RWPE2 (cell line): Measurements from ENCODE around the gene TSSK6.

Experiments
- ATAC-seq: fragments of 200-7000 bp; cut with Tn5 transposase; 3 replicates; pipeline ENCODE4 v1.9.1; 2021; ENCODE audit warnings: low read depth
- DNase-seq: peaks from one replicate; pipeline ENCODE4 v3.0.0-alpha.2; 2020; ENCODE audit warnings: low spot score
- H3K27ac ChIP-seq: fragments of 450-650 bp; 2 replicates; pipeline ENCODE4 v1.5.1; 2017; ENCODE audit warnings: mild to moderate bottlenecking; ENCODE audit not compliant: poor library complexity, severe bottlenecking
- H3K27me3 ChIP-seq: fragments of 250-450 bp; sonication (Bioruptor Pico); 2 replicates; pipeline ENCODE4 v1.5.1; 2021; ENCODE audit warnings: mild to moderate bottlenecking, moderate library complexity; ENCODE audit not compliant: insufficient read depth, poor library complexity, severe bottlenecking
- H3K36me3 ChIP-seq: fragments of 250-450 bp; sonication (Bioruptor Pico); 2 replicates; pipeline ENCODE4 v1.5.1; 2020; ENCODE audit warnings: low read depth, mild to moderate bottlenecking, moderate library complexity
- H3K4me1 ChIP-seq: fragments of 250-450 bp; sonication (Bioruptor Pico); 2 replicates; pipeline ENCODE4 v1.5.1; 2021; ENCODE audit warnings: mild to moderate bottlenecking, moderate library complexity; ENCODE audit not compliant: insufficient read depth, poor library complexity, severe bottlenecking
- H3K4me3 ChIP-seq: fragments of 250-450 bp; sonication (Bioruptor Pico); 2 replicates; pipeline ENCODE4 v1.5.1; 2021; ENCODE audit warnings: mild to moderate bottlenecking, moderate library complexity; ENCODE audit not compliant: severe bottlenecking
- H3K9me3 ChIP-seq: fragments of 250-450 bp; sonication (Bioruptor Pico); 2 replicates; pipeline ENCODE4 v1.5.1; 2021; ENCODE audit warnings: mild to moderate bottlenecking, moderate library complexity; ENCODE audit not compliant: severe bottlenecking
- TF ChIP-seq, protein P1 (sequence below): fragments of 450-650 bp; IDR thresholded peaks from one replicate; pipeline ENCODE4 v1.5.1; 2017; ENCODE audit warnings: mild to moderate bottlenecking, moderate library complexity; ENCODE audit not compliant: poor library complexity, severe bottlenecking

Gene TSSK6

DNA sequence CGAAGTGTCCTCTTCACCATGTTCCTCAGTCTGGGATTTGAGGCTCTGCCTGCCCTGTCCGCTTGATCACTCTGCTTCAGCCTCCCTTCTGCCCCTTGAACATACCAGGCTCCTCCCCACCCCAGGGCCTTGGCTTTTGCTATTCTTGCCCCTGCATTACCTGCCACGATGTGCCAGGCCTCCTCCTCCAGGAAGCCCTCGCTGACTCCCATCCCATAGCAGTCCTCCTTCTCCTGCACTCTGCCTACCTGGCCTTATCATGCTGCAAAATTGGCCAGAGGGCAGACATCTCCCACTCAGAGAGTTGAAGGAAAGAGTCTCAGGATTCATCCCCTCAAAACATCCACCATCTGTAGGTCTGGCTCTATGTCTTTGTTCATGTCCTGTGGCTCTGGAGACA is 15.5 kb upstream of the TSSK6 start:
- no peak overlapping the region for H3K27ac ChIP-seq
- DNase-seq (no peak), ATAC-seq (no peak)
- H3K4me1 ChIP-seq: no peaks in the 10 kb centered on the region
- H3K27me3 ChIP-seq: no peaks in the 10 kb centered on the region
- TF ChIP-seq, protein P1, sequence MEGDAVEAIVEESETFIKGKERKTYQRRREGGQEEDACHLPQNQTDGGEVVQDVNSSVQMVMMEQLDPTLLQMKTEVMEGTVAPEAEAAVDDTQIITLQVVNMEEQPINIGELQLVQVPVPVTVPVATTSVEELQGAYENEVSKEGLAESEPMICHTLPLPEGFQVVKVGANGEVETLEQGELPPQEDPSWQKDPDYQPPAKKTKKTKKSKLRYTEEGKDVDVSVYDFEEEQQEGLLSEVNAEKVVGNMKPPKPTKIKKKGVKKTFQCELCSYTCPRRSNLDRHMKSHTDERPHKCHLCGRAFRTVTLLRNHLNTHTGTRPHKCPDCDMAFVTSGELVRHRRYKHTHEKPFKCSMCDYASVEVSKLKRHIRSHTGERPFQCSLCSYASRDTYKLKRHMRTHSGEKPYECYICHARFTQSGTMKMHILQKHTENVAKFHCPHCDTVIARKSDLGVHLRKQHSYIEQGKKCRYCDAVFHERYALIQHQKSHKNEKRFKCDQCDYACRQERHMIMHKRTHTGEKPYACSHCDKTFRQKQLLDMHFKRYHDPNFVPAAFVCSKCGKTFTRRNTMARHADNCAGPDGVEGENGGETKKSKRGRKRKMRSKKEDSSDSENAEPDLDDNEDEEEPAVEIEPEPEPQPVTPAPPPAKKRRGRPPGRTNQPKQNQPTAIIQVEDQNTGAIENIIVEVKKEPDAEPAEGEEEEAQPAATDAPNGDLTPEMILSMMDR: no peak
- H3K9me3 ChIP-seq: no peaks in the 10 kb centered on the region
- peaks cover 13% of the 10 kb centered on the region for H3K36me3 ChIP-seq
- H3K4me3 ChIP-seq: no peak overlapping the region

DNA sequence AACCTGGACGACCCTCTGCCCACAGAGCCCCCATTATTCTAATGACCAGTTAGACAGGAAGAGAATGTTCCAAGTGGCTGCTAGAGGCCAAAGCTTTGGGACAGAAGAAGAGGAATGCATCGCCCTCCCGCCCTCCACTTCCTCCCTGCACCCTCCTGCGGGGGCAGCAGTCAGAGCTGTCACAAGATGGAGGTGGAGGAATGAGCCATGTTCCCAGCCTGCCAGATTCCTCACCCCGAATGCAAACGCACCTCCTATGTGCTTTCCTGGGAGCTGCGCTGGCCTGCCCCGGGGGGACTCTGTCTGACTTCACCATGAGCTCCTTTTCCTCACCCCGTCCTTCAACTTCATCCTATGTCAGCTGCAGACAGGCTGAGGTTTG is 15.1 kb upstream of the TSSK6 start:
- DNase-seq (no peak), ATAC-seq (no peak)
- Histone ChIP-seq H3K9me3 (no peaks in the 10 kb centered on the region), H3K36me3 (peaks cover 13% of the 10 kb centered on the region), H3K4me1 (no peaks in the 10 kb centered on the region), H3K4me3 (no peak overlapping the region), H3K27ac (no peak overlapping the region), H3K27me3 (no peaks in the 10 kb centered on the region)
- TF ChIP-seq, protein P1: no peak

DNA sequence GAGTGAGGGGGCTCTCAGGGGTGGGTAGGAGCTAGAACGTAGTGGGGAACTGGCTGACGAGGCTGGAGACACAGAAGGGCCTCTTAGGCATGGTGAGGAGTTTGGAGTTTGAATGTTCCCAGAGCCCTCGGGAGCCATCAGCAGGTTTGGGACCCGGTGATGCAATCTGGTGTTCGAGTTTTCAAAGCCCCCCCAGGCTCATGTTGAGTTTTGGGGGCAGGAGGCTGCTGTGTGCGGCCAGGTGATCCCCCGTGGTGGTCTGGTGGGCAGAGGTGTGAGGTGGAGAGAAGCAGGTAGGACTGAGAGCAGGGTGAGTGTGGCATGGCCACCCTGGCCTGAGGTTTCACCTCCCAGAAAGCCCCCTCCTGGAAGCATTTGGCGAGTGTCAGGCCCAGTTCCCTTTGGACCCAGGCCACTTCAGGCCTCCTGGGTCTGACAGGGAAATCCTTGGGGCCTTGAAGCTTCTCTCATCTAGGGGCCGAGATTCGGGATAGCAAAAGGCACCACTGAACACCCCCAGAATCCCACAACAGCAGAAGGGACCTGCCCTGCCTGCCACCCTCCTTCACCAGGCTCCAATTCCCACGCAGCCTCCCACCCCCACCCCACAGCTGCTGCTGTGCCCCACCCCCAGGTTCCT is 14.6 kb upstream of the TSSK6 start:
- no peaks in the 10 kb centered on the region for H3K9me3 ChIP-seq
- TF ChIP-seq, protein P1: no peak
- no peak for DNase-seq
- ATAC-seq: no peak
- no peak overlapping the region for H3K4me3 ChIP-seq
- no peaks in the 10 kb centered on the region for H3K27me3 ChIP-seq
- H3K4me1 ChIP-seq: no peaks in the 10 kb centered on the region
- peaks cover 13% of the 10 kb centered on the region for H3K36me3 ChIP-seq
- no peak overlapping the region for H3K27ac ChIP-seq

DNA sequence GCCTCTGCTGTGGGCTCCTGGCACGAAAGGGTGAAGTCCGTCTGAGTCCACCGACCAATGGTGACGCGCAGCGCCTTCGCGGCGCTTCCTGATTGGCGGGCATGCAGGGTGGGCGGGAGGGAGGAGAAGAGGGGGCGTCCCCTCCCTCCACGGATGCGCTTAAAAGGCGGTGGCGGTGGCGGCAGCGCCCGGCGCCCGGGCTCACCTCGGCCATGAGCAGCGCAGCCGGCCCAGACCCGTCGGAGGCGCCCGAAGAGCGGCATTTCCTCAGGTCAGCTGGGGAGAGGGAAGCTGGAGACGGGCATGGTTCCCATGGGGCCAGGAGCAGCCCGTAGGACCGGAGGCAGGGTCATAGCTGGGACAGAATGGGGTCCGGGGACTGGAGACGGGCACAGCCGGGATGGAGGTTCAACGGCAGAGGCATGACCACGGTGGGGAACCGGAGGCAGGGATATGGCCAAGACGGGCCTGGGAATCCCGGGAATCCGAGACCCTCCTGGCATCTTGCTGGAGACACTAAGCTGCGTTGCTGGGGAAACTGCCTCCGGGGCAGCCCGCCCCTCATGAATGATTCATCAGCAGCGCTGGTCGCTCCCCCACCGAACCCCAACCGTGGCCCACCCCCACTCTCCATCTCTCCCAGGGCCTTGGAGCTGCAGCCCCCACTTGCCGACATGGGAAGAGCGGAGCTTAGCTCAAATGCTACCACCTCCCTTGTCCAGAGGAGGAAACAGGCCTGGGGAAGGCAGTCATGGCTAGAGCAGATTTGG is 13.6 kb upstream of the TSSK6 start, which contains the start of gene YJEFN3:
YJEFN3 (plus strand) TSS at position 191 of the 770 bp plus-strand sequence; CDS start at position 213, 22 bp downstream.
- H3K4me3 ChIP-seq: no peak within 1 kb of the TSS
- DNase-seq (peak; percentile 59), ATAC-seq (no peak)
- H3K27ac ChIP-seq: no peak within 1 kb of the TSS
- TF ChIP-seq, protein P1: no peak
- no peaks in the 10 kb centered on the region for H3K27me3 ChIP-seq
- no peaks in the 10 kb centered on the region for H3K4me1 ChIP-seq
- H3K36me3 ChIP-seq: peaks cover 13% of the 10 kb centered on the region
- H3K9me3 ChIP-seq: no peaks in the 10 kb centered on the region
